Stomach smooth muscle (tissue), 2 donors: ENCODE results near the gene CSNK2A2.

Experiments
- H3K27ac ChIP-seq: one replicate; pipeline ENCODE4 v1.7.0; 2013; ENCODE audit warnings: mild to moderate bottlenecking, low read length, inconsistent platforms
- H3K27me3 ChIP-seq, 2 donors: one replicate each; pipeline ENCODE4 v1.7.0; 2013; ENCODE audit warnings: low read length in 2 of 2; ENCODE audit not compliant: insufficient read depth in 2 of 2, control insufficient read depth in 1 of 2
- H3K36me3 ChIP-seq, 2 donors: one replicate each; pipeline ENCODE4 v1.7.0; 2013; ENCODE audit warnings: low read length in 2 of 2; ENCODE audit not compliant: control insufficient read depth in 2 of 2, insufficient read depth in 2 of 2
- H3K4me1 ChIP-seq: one replicate; pipeline ENCODE4 v1.7.0; 2013; ENCODE audit warnings: low read length; ENCODE audit not compliant: control insufficient read depth, insufficient read depth
- H3K4me3 ChIP-seq, 2 donors: one replicate each; pipeline ENCODE4 v1.7.0; 2013; ENCODE audit warnings: low read length in 2 of 2
- H3K9ac ChIP-seq, 2 donors: one replicate each; pipeline ENCODE4 v1.7.0; 2013; ENCODE audit warnings: low read length in 2 of 2, mild to moderate bottlenecking in 1 of 2
- H3K9me3 ChIP-seq, 2 donors: one replicate each; pipeline ENCODE4 v1.7.0; 2013; ENCODE audit warnings: low read length in 2 of 2; ENCODE audit not compliant: control insufficient read depth in 2 of 2
- donor health status: healthy.
- donor health status: Pancreatic carcinoma.

The CSNK2A2 gene

DNA sequence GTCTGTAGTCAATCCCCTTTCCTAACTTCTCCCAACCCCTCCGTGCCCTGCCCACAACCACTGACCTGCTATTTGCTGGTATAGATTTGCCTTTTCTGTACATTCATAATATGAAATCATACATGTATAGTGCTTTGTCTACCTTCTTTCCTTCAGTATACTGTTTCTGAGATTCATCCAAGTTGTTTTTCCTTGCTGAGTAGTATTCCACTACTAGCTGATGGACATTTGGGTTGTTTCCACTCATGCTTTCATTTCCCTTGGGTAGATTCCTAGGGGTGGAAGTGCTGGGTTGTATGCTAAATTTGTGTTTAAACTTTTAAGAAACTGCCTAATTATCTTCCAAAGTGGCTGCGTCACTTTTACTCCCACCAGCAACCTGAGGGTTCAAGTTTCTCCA, 27.7 kb downstream of the CSNK2A2 start:
- no peak overlapping the region for H3K27ac ChIP-seq
- no peaks in the 10 kb centered on the region for H3K9me3 ChIP-seq
- no peak overlapping the region for H3K9ac ChIP-seq
- H3K36me3 ChIP-seq = peaks cover 49 to 50% of the 10 kb centered on the region in 2 donors
- no peaks in the 10 kb centered on the region for H3K4me1 ChIP-seq
- H3K27me3 ChIP-seq = no peaks in the 10 kb centered on the region
- H3K4me3 ChIP-seq = no peak overlapping the region

DNA sequence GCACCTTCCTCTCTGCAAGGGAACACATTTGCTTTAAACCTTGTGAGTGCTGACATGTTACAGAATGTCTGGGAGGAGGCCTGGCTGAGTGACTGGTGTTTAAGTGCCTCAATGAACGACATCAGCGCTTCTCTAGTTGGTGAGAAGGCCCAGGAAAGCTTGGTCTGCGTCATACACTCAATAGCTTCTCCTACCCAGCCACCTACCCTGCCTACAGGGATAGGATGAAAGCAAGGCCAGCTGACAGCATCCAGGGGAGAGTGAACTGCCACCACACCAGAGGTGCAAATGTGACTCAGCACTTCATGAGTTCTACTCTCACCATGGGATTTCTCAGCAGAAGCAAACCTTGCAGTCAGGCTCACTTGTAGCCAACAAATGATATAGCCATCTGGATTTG, 37.1 kb downstream of the CSNK2A2 start:
- peaks cover 51 to 53% of the 10 kb centered on the region in 2 donors for H3K36me3 ChIP-seq
- no peaks in the 10 kb centered on the region for H3K4me1 ChIP-seq
- no peaks in the 10 kb centered on the region for H3K9me3 ChIP-seq
- no peak overlapping the region for H3K4me3 ChIP-seq
- no peaks in the 10 kb centered on the region for H3K27me3 ChIP-seq
- H3K9ac ChIP-seq = no peak overlapping the region
- no peak overlapping the region for H3K27ac ChIP-seq

DNA sequence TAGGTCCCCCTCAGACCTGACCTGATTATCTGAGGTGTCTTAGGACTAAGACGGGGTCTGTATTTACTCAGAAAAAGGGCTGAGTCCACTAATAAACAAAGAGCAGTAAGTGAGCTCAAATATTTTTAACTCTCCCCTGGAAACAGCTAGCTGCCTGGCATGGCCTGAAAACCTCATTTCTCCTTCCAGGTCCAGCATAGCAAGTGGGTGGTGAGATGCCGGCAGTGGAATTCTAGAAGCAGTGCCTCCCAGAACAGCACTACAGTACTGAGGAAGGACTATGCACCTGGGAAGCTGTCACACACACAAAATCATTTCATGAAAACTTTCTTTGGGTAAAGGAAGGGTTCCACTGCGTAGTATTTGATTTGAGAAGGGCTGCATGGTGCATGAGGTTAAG, 39.2 kb downstream of the CSNK2A2 start:
- Histone ChIP-seq H3K4me3 (no peak overlapping the region), H3K9me3 (no peaks in the 10 kb centered on the region), H3K4me1 (no peaks in the 10 kb centered on the region), H3K9ac (no peak overlapping the region), H3K36me3 (peaks cover 31 to 38% of the 10 kb centered on the region in 2 donors), H3K27ac (no peak overlapping the region), H3K27me3 (no peaks in the 10 kb centered on the region)

DNA sequence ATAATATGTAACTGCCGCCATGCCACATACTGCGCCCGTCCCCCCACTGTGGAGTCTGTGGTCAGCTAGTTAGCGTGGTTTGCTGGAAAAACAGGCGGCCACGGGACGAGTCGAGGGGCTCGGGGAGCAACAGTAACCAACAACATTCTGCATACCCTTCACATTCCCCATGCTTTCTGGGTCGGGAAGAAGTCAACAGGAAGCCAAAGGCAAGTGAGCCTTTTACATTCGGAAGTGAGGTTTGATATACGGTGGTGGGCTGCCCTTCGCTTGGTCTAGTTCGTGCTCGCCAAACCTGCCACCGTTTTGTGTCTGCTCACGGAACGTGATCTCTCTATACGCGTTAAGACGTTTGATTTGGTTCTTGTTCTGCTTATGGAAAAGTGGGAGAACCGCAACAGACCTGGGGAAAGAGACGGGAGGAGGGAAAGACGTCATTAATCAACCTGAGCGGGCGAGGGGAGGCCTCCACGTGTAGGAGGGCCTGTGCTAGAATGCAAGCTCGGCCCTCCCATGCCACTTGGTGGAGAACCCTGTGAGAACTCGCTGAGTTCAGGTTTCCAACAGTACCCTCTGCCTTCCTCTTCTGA, 39.9 kb downstream of the CSNK2A2 start:
- H3K4me3 ChIP-seq = no peak overlapping the region
- H3K27me3 ChIP-seq = no peaks in the 10 kb centered on the region
- peaks cover 25 to 32% of the 10 kb centered on the region in 2 donors for H3K36me3 ChIP-seq
- no peak overlapping the region for H3K27ac ChIP-seq
- H3K9me3 ChIP-seq = no peaks in the 10 kb centered on the region
- no peaks in the 10 kb centered on the region for H3K4me1 ChIP-seq
- H3K9ac ChIP-seq = no peak overlapping the region

DNA sequence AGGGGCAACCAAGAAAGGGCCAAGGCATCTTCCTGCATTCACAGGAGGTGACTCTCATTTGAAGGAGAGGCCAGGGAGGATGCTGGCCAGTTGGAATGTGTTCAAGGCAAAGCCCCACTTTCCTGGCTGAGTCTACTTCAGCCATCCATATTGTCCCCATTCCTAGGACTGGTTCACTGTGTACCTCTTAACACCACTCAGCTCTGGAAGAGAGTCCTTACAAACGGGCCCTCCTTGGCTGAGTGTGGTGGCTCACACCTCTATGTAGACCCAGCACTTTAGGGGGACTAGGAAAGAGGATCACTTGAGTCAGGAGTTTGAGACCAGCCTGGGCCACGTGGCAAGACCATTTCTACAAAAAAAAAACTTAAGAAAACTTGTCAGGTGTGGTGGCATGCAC, 40.7 kb downstream of the CSNK2A2 start:
- Histone ChIP-seq H3K36me3 (peaks cover 22 to 25% of the 10 kb centered on the region in 2 donors), H3K9me3 (no peaks in the 10 kb centered on the region), H3K4me1 (no peaks in the 10 kb centered on the region), H3K9ac (no peak overlapping the region), H3K4me3 (no peak overlapping the region), H3K27ac (no peak overlapping the region), H3K27me3 (no peaks in the 10 kb centered on the region)

DNA sequence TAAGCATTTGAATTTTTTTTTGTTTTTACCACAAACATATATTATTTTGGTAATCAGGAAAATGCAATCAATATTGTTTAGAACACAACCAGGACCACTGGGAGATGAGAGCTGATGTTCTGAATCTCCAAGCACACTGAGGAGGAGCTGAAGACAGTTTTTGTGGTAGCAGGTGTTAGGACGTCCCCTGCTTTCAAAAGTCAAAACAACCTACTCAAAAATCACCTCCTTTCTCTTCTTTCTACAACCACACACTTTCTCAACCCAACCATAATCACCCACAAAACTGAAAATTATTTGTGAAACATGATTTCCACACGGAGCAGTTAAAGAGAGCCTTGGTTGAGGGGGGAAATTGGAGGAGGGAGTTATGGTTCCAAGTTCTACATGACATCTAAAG, 42.1 kb downstream of the CSNK2A2 start:
- no peaks in the 10 kb centered on the region for H3K4me1 ChIP-seq

DNA sequence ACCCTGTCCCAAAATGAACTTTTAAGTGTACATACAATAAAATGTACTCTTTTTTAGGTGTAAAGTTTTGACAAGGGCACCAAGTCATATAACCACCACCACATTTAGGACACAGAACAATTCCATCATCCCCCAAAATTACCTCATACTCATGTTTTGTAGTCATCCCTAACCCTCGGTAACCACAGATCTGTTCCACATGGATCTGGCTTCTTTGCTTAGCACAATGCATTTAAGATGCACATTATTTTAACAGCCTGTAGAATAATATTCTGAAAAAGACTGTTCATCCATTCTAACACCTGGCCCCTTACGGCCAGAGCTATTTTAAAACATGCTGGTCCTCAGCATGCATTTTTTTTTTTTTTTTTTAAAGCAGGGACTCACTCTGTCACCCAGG, 43.6 kb downstream of the CSNK2A2 start:
- no peaks in the 10 kb centered on the region for H3K9me3 ChIP-seq
- no peak overlapping the region for H3K4me3 ChIP-seq

More for the DNA sequence above, 42.1 kb downstream of the CSNK2A2 start:
- Histone ChIP-seq H3K4me3 (no peak overlapping the region), H3K27me3 (no peaks in the 10 kb centered on the region), H3K9ac (no peak overlapping the region), H3K9me3 (no peaks in the 10 kb centered on the region), H3K36me3 (peaks cover 13 to 14% of the 10 kb centered on the region in 2 donors), H3K27ac (no peak overlapping the region)

DNA sequence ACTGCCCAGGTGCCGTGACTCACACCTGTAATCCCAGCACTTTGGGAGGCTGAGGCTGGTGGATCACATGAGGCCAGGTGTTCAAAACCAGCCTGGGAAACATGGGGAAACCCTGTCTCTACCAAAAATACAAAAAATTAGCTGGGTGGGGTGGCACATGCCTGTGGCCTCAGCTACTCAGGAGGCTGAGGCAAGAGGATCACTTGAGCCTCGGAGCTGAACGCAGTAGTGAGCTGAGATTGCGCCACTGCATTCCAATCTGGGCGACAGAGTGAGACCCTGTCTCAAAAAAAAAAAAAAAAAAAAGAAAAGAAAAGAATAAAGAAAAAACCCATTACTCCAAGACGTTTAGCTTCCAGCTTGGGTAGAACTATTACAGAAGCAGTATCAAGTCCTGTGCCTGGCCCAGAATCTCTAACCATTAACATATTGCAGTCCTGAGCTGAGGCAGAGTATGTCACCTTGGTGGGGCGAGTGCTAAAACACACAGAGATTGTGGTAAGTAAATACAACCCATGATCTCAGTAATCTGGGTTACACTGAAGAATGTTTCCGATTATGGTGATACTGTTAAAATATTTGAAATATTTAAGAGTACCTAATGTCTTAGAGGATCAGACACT, 45.5 kb downstream of the CSNK2A2 start:
- no peaks in the 10 kb centered on the region for H3K4me1 ChIP-seq
- no peaks in the 10 kb centered on the region for H3K27me3 ChIP-seq
- no peaks in the 10 kb centered on the region for H3K9me3 ChIP-seq
- H3K9ac ChIP-seq = no peak overlapping the region
- H3K4me3 ChIP-seq = no peak overlapping the region
- peaks cover 2 to 3% of the 10 kb centered on the region in 2 donors for H3K36me3 ChIP-seq
- no peak overlapping the region for H3K27ac ChIP-seq

More for the DNA sequence above, 43.6 kb downstream of the CSNK2A2 start:
- Histone ChIP-seq H3K4me1 (no peaks in the 10 kb centered on the region), H3K9ac (no peak overlapping the region), H3K27ac (no peak overlapping the region), H3K27me3 (no peaks in the 10 kb centered on the region), H3K36me3 (peaks cover 5 to 7% of the 10 kb centered on the region in 2 donors)

DNA sequence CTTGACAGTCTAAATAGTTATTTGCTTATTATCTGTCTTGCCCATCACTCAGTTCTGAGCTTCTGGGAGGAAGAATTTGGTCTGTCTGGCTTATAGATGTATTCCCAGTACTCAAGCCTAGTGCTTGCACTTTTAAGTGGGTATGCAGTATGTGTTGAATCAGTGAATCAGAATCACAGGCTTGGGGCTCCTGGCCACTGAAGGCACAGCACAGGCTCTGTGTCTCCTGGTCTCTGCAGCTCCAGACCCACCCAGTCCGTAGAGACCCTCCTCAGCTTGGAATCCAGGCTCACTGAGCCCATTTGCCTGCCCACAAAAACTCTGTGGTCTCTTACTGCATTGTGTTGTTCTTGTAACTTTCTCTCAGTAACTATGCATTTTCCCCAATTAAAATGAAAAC, 49.4 kb downstream of the CSNK2A2 start:
- Histone ChIP-seq H3K27ac (no peak overlapping the region), H3K36me3 (no peaks in the 10 kb centered on the region), H3K4me3 (no peak overlapping the region), H3K9ac (no peak overlapping the region), H3K4me1 (no peaks in the 10 kb centered on the region), H3K27me3 (no peaks in the 10 kb centered on the region), H3K9me3 (no peaks in the 10 kb centered on the region)

DNA sequence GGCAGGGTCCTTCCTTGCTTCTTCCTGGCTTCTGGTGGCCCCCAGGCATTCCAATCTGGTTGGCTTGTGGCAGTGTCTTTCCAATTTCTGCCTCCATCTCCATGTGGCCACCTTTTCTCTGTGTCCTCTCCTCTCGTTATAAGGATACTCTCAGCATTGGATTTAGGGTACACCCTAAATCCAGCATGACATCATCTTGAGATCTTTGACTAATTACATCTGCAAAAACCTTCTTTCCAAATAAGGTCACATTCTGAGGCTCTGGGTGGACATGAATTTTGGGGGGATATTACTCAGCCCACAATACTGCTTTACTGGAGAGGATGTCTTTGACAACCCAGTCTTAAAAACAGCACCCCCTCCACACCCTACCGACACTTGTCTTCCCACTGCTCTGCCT, 49.8 kb downstream of the CSNK2A2 start:
- H3K4me1 ChIP-seq = no peaks in the 10 kb centered on the region

DNA sequence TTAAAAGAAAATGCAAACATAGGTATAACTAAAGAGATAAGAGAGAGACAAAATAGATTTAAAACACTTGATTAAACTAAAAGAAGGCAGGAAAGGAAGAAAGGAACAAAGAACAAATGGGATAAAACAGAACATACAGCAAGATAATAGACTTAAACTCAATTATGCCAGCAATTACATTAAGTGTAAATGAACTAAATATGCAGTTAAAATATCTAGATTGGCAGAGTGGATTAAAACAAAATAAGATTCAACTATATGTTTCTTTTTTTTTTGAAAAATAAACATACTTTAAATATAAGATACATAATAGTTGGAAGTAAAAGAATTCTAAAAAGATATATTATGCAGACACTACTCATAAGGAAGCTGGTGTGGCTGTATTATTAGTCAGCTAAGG, 59.1 kb downstream of the CSNK2A2 start:
- H3K9me3 ChIP-seq = peaks cover 0 to 5% of the 10 kb centered on the region in 2 donors

More for the DNA sequence above, 49.8 kb downstream of the CSNK2A2 start:
- Histone ChIP-seq H3K36me3 (no peaks in the 10 kb centered on the region), H3K27me3 (no peaks in the 10 kb centered on the region), H3K27ac (no peak overlapping the region), H3K9me3 (no peaks in the 10 kb centered on the region), H3K9ac (no peak overlapping the region), H3K4me3 (no peak overlapping the region)

More for the DNA sequence above, 59.1 kb downstream of the CSNK2A2 start:
- no peak overlapping the region for H3K9ac ChIP-seq
- H3K4me1 ChIP-seq = no peaks in the 10 kb centered on the region
- no peak overlapping the region for H3K4me3 ChIP-seq
- no peaks in the 10 kb centered on the region for H3K36me3 ChIP-seq
- H3K27ac ChIP-seq = no peak overlapping the region
- no peaks in the 10 kb centered on the region for H3K27me3 ChIP-seq
